ENCODE results near the gene PEAK1. TPM values are rescaled to one million over a fixed set of nuclear protein-coding genes. Genes with fewer than 3 reads are reported as not detected.

The PEAK1 gene
- total and polyA plus RNA-seq, 3 donors from 2014 or later: 33.2 to 130 (median 107) TPM

DNA sequence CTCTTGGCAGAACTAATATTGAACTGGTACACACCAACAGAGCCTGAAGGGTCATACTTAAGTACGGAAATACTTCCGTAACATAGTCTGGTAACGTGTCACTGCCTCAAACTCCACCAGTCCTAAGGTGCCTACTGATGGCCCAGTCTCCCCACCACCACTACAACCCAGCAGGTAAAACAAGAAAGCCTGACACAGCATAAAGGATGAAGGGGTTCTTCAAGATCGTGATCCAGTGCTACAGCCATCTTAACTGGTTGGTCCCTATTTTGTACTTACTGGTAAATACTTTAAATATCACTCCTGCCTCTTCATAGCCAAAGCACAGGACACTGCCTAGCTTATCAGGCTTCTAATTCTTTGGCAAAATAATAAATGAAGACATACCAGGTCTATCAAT, 46.5 kb downstream of the PEAK1 start:
- no peaks in the 10 kb centered on the region for H3K4me1 ChIP-seq
- no peak overlapping the region for H3K4me3 ChIP-seq
- no peak for TF ChIP-seq POLR2A (IDR thresholded peaks at IDR 0.05)
- TF ChIP-seq, protein P1, sequence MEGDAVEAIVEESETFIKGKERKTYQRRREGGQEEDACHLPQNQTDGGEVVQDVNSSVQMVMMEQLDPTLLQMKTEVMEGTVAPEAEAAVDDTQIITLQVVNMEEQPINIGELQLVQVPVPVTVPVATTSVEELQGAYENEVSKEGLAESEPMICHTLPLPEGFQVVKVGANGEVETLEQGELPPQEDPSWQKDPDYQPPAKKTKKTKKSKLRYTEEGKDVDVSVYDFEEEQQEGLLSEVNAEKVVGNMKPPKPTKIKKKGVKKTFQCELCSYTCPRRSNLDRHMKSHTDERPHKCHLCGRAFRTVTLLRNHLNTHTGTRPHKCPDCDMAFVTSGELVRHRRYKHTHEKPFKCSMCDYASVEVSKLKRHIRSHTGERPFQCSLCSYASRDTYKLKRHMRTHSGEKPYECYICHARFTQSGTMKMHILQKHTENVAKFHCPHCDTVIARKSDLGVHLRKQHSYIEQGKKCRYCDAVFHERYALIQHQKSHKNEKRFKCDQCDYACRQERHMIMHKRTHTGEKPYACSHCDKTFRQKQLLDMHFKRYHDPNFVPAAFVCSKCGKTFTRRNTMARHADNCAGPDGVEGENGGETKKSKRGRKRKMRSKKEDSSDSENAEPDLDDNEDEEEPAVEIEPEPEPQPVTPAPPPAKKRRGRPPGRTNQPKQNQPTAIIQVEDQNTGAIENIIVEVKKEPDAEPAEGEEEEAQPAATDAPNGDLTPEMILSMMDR (IDR thresholded peaks at IDR 0.05): no peak
- no peaks in the 10 kb centered on the region for H3K27me3 ChIP-seq
- 75 to 97% methylated on average over 4 of the region's 4 CpGs for WGBS, 2 donors
- H3K36me3 ChIP-seq (ENCODE audit: low read depth, missing control alignments): no peaks in the 10 kb centered on the region
- intact Hi-C loops (cut with DNase I; ENCODE audit: low total_unique reads): no loop called here
- no peak for DNase-seq
- H3K9me3 ChIP-seq: no peaks in the 10 kb centered on the region
- no peak overlapping the region for H3K27ac ChIP-seq

DNA sequence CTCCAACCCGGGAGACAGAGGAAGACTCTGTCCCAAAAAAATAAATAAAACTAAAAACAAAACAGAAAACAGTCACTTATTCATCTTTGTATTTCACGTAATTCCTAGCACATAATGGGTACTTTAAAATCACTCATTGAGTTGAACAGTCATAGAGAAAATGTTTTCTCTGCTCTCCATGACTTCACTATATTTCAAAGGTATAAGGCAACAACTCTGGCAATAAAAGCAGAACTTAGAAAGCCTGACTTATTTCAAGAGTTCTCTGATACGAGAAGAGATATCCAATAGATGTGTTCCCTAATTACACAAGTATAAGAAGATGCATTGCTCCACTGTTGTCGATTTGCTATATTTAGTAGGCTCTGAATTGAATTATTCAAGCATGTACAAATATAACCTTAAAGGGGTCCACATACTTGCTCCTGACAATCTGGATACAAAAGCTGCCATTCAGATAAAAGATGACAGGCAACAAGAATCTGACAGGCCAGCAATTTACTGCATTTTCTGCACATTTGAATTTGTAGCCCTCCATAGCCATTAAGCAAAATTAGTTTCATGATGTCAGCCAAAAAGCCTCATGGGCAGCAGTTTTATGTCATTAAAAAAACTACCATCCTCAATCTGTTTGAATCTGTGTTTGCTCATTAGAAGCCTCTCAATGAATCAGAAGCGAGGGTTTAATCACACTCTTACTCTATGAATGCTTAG, 47.9 kb downstream of the PEAK1 start:
- Histone ChIP-seq H3K9me3 (no peaks in the 10 kb centered on the region), H3K27ac (no peak overlapping the region), H3K27me3 (no peaks in the 10 kb centered on the region), H3K36me3 (ENCODE audit: low read depth, missing control alignments) (no peaks in the 10 kb centered on the region), H3K4me1 (no peaks in the 10 kb centered on the region), H3K4me3 (no peak overlapping the region)
- intact Hi-C loops (cut with DNase I; ENCODE audit: low total_unique reads): no loop called here
- WGBS, 2 donors: 91 to 94% methylated on average over 5 of the region's 5 CpGs
- DNase-seq: no peak
- TF ChIP-seq, protein P1 (IDR thresholded peaks at IDR 0.05): no peak

DNA sequence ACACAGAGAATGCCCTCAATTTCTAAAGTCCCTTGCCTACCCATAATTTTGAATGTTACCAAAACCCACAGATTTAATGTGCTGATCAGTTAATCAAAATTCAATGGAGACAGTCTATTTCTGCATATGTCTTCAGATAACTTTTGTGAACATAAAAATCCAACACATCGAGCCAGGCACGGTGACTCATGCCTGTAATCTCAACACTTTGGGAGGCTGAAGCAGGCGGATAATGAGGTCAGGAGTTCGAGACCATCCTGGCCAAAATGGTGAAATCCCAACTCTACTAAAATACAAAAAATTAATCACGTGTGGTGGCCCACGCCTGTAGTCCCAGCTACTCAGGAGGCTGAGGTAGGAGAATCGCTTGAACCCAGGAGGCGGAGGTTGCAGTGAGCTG, 49.3 kb downstream of the PEAK1 start:
- intact Hi-C loops (cut with DNase I; ENCODE audit: low total_unique reads): no loop called here
- Histone ChIP-seq H3K27me3 (no peaks in the 10 kb centered on the region), H3K27ac (no peak overlapping the region), H3K4me3 (no peak overlapping the region), H3K36me3 (ENCODE audit: low read depth, missing control alignments) (no peaks in the 10 kb centered on the region), H3K9me3 (no peaks in the 10 kb centered on the region), H3K4me1 (no peaks in the 10 kb centered on the region)
- no peak for DNase-seq
- TF ChIP-seq, protein P1 (IDR thresholded peaks at IDR 0.05): no peak
- TF ChIP-seq POLR2A (IDR thresholded peaks at IDR 0.05): no peak
- 81 to 94% methylated on average over 8 of the region's 8 CpGs for WGBS, 2 donors

DNA sequence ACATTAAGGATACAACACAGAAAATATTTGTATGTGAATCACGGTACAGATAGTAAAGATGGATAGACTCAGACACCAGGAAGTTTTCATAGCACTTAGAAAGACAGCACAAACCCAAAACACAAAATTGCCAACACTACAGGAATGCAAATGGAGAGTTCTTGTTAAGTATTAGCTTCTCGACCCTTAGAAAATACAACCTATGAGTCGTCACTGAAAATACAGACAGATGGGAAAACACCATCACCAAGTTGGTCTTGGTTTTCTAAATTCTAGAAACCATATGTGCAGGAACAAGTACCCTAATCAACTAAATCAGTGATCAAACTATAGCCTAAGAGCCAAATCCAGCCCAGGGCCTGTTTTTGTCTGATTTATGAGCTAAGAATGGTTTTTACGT, 50.7 kb downstream of the PEAK1 start:
- intact Hi-C loops (cut with DNase I; ENCODE audit: low total_unique reads): no loop called here
- TF ChIP-seq, protein P1 (IDR thresholded peaks at IDR 0.05): no peak
- TF ChIP-seq POLR2A (IDR thresholded peaks at IDR 0.05): no peak
- Histone ChIP-seq H3K4me3 (no peak overlapping the region), H3K27me3 (no peaks in the 10 kb centered on the region), H3K9me3 (no peaks in the 10 kb centered on the region), H3K27ac (no peak overlapping the region), H3K4me1 (no peaks in the 10 kb centered on the region), H3K36me3 (ENCODE audit: low read depth, missing control alignments) (no peaks in the 10 kb centered on the region)
- 83 to 88% methylated on average over 4 of the region's 4 CpGs for WGBS, 2 donors
- DNase-seq: no peak

DNA sequence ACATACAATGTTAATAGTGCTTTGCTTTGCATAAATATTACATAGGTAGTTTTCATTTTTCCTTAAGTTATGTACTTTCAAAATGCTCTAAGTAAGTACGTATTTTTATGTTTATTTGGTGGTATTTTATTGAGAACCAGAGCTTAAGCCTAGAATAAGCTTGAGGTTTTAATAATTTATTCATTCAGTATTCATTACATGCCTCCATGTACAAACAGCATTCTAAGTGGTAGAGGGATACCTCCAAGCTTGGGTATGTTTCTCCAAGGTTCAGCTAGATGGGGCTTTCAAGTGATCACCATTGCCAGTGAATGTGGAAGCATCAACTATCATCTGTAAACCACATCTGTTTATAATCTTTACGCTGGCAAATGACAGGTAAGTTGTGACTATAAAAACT, 52.3 kb downstream of the PEAK1 start:
- DNase-seq: no peak
- intact Hi-C loops (cut with DNase I; ENCODE audit: low total_unique reads): no loop called here
- TF ChIP-seq, protein P1 (IDR thresholded peaks at IDR 0.05): no peak
- no peak for TF ChIP-seq POLR2A (IDR thresholded peaks at IDR 0.05)
- no peaks in the 10 kb centered on the region for H3K36me3 ChIP-seq (ENCODE audit: low read depth, missing control alignments)
- no peaks in the 10 kb centered on the region for H3K9me3 ChIP-seq
- WGBS, 2 donors: 91 to 94% methylated on average over 2 of the region's 2 CpGs
- H3K4me1 ChIP-seq: no peaks in the 10 kb centered on the region
- H3K4me3 ChIP-seq: no peak overlapping the region
- H3K27me3 ChIP-seq: no peaks in the 10 kb centered on the region
- H3K27ac ChIP-seq: no peak overlapping the region
